Heart left ventricle (tissue), 16 donors: Measurements from ENCODE around the gene RPL7A. TPM values are rescaled to one million over a fixed set of nuclear protein-coding genes. Genes with fewer than 3 reads are reported as not detected.
A peak's percentile ranks its signal among the peaks of the same experiment; 100 is the strongest.
"Not testable (repeated sequence)": the region's sequence is repeated elsewhere in the genome, so short reads cannot be mapped to it uniquely, and the experiment has no call there.

Experiments used
- ATAC-seq, 4 donors: fragments of 200-7000 bp; cut with Tn5 transposase; one replicate each; pipeline ENCODE4 v1.9.1; 2020 to 2022; ENCODE audit warnings: moderate library complexity in 4 of 4, mild to moderate bottlenecking in 3 of 4, moderate number of reproducible peaks in 1 of 4
- DNase-seq, 5 donors: peaks; one replicate each; pipeline ENCODE4 v3.0.0-alpha.2; 2020
- H3K27ac ChIP-seq, 12 donors: fragments of 200-600 bp; sonication (generic) in 4 of 12; one replicate each; pipeline versions ENCODE4 v1.5.0 to v1.8.0; 2016 to 2022; ENCODE audit warnings: mild to moderate bottlenecking in 2 of 12
- H3K27me3 ChIP-seq, 9 donors: fragments of 200-600 bp; sonication (generic) in 2 of 9; one replicate each; pipeline versions ENCODE4 v1.5.1 to v1.8.0; 2016 to 2022; ENCODE audit warnings: mild to moderate bottlenecking in 3 of 9
- H3K36me3 ChIP-seq, 9 donors: fragments of 200-600 bp; sonication (generic) in 2 of 9; one replicate each; pipeline versions ENCODE4 v1.5.0 to v1.8.0; 2018 to 2022; ENCODE audit warnings: mild to moderate bottlenecking in 2 of 9
- H3K4me1 ChIP-seq, 12 donors: fragments of 200-600 bp; sonication (generic) in 4 of 12; one replicate each; pipeline versions ENCODE4 v1.5.0 to v1.8.0; 2016 to 2022; ENCODE audit warnings: mild to moderate bottlenecking in 3 of 12
- H3K4me3 ChIP-seq, 12 donors: fragments of 200-600 bp; sonication (generic) in 4 of 12; one replicate each; pipeline versions ENCODE4 v1.5.0 to v1.8.0; 2017 to 2022; ENCODE audit warnings: mild to moderate bottlenecking in 9 of 12, moderate library complexity in 4 of 12
- H3K9me3 ChIP-seq, 12 donors: fragments of 200-600 bp; sonication (generic) in 4 of 12; one replicate each; pipeline versions ENCODE4 v1.5.0 to v1.8.0; 2016 to 2022; ENCODE audit warnings: mild to moderate bottlenecking in 1 of 12
- POLR2A ChIP-seq, 2 donors: fragments of 450-650 bp; IDR thresholded peaks; one replicate each; pipeline ENCODE4 v1.6.1; 2017; ENCODE audit warnings: antibody characterized with exemption in 2 of 2, mild to moderate bottlenecking in 2 of 2, moderate library complexity in 2 of 2
- WGBS, 4 donors: extraction: QIAGEN DNeasy Blood & Tissue Kit in 2 of 4; methylation state at CpG; one replicate each; pipeline versions ENCODE4 v1.1.5 to v1.1.7; 2013 to 2018; 5-methylcytosine and 5-hydroxymethylcytosine counted together
- intact Hi-C, 10 donors: fragments of 100-400 bp; cut with DNase I; formaldehyde crosslinking; loops; one replicate each; pipeline versions ENCODE4 v1.11.1 to v1.14.2; 2022
- polyA plus RNA-seq, 2 donors: library from polyadenylated mRNA; stranded (reverse); fragments of 200-250 nt; gene quantifications; one replicate each; pipeline ENCODE4 v1.2.3, GENCODE V29; 2013
- total RNA-seq, 9 donors: library from RNA; depleted of rRNA in 2 of 9; stranded (reverse); fragments of >200 nt in 2 of 9; fragmentation: NEBNext Ultra II Directional in 3 of 9; extraction: Animal tissue kit (Norgen Biotek cat#: 25700) in 3 of 9; gene quantifications; one replicate each; pipeline versions ENCODE4 v1.1.0 to v1.2.4, GENCODE V29; 2016 to 2023
- TF ChIP-seq, protein P1 (sequence below), 12 donors: fragments of 200-600 bp; sonication (generic) in 4 of 12; IDR thresholded peaks; one replicate each; pipeline versions ENCODE4 v1.5.0 to v1.8.0; 2018 to 2022; ENCODE audit warnings: antibody characterized with exemption in 12 of 12, mild to moderate bottlenecking in 5 of 12
- donor health status: ischemic (EF 13 %, LVEDD 7.1; RV severe dilation, severe dysfunction).
- donor health status: healthy with polysubstance abuse.
- donor health status: DM: no; HTN: yes; CAD: no.
- donor health status: DM: no; HTN: no; CAD: no.
- donor health status: ischemic (EF 25% LVEDD 6.9; RV normal size, moderate dysfunction).
- donor health status: ischemic (EF 25% LVEDD 5.7; RV mildly dilated, moderate dysfunction).
- donor health status: healthy.
- donor health status: DM: yes; HTN: yes; CAD: no.
- donor health status: ischemic (EF 35%, LVEDD 5.7; RV mildly dilated, moderate dysfunction).
- donor health status: nonischemic (EF 11% LVEDD 7.7; RV severe dilation, severe dysfunction).
- donor health status: DM: yes; HTN: yes; CAD: no.
- donor health status: PGD.
- donor health status: ischemic (EF 29% LVEDD 5.4; RV normal size, mild dysfunction).
- donor health status: nonischemic (EF 23%, LVEDD 6.1; RV moderate dilation, normal function).

Gene RPL7A
- total and polyA plus RNA-seq, 11 donors, result 845 to 2,727 (median 1,045) TPM

DNA sequence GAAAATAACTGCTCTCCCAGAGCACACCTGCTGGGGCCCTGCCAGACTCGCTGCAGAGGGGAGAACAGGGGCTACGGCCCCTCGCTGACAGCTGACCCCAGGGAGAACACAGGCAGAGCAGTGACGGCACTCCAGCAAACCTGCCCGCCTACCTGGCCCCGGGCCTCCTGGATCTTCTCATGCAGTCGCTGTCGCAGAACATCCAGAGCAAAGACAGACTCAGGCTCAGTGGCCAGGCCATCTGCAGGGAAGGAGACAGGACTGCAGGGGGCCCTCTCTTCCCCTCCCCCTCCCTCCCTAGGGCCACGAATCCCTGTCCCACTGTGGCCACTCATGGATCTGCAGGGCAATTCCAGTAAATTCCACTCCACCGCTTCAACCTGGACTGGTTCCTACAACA is 14.5 kb upstream of the RPL7A start:
- 88 to 99% (median 91%) methylated on average over 7 to 10 of the region's 10 CpGs for WGBS, 4 donors

GRCh38 chr9:133334161-133334560 is 13.9 kb upstream of the RPL7A start:
- DNase-seq (peak in 1 of 5 donors; percentile 15), ATAC-seq (no peak)
- peaks cover 0 to 56% (median 45%) of the 10 kb centered on the region in 9 donors for H3K36me3 ChIP-seq
- no peak for TF ChIP-seq POLR2A (IDR thresholded peaks at IDR 0.05)
- TF ChIP-seq, protein P1, sequence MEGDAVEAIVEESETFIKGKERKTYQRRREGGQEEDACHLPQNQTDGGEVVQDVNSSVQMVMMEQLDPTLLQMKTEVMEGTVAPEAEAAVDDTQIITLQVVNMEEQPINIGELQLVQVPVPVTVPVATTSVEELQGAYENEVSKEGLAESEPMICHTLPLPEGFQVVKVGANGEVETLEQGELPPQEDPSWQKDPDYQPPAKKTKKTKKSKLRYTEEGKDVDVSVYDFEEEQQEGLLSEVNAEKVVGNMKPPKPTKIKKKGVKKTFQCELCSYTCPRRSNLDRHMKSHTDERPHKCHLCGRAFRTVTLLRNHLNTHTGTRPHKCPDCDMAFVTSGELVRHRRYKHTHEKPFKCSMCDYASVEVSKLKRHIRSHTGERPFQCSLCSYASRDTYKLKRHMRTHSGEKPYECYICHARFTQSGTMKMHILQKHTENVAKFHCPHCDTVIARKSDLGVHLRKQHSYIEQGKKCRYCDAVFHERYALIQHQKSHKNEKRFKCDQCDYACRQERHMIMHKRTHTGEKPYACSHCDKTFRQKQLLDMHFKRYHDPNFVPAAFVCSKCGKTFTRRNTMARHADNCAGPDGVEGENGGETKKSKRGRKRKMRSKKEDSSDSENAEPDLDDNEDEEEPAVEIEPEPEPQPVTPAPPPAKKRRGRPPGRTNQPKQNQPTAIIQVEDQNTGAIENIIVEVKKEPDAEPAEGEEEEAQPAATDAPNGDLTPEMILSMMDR (IDR thresholded peaks at IDR 0.05), result no peak
- intact Hi-C loops, result loop anchor here in 2 of 10 donors (5.0 to 10.0 kb wide), 2 partner anchors 99 to 147 kb away; no protein-coding TSS in a partner anchor
- peaks cover 6 to 26% (median 19%) of the 10 kb centered on the region in 12 donors for H3K4me1 ChIP-seq
- no peaks in the 10 kb centered on the region for H3K9me3 ChIP-seq
- H3K4me3 ChIP-seq, result peak overlapping the region in 1 of 12 donors; percentile 100
- no peaks in the 10 kb centered on the region for H3K27me3 ChIP-seq
- H3K27ac ChIP-seq, result no peak overlapping the region
- WGBS, 4 donors, result 91 to 97% (median 94%) methylated on average over 6 of the region's 6 CpGs

More for the DNA sequence above, 14.5 kb upstream of the RPL7A start:
- intact Hi-C loops, result loop anchor here in 3 of 10 donors (2.0 to 10.0 kb wide), 3 partner anchors 99 to 149 kb away; no protein-coding TSS in a partner anchor
- H3K27ac ChIP-seq, result no peak overlapping the region
- peaks cover 6 to 26% (median 19%) of the 10 kb centered on the region in 12 donors for H3K4me1 ChIP-seq
- peaks cover 0 to 51% (median 45%) of the 10 kb centered on the region in 9 donors for H3K36me3 ChIP-seq
- no peak overlapping the region for H3K4me3 ChIP-seq
- no peak for ATAC-seq
- DNase-seq, result peak in 1 of 5 donors; percentile 13
- no peaks in the 10 kb centered on the region for H3K9me3 ChIP-seq
- TF ChIP-seq, protein P1 (IDR thresholded peaks at IDR 0.05), result no peak
- no peak for TF ChIP-seq POLR2A (IDR thresholded peaks at IDR 0.05)
- no peaks in the 10 kb centered on the region for H3K27me3 ChIP-seq

- H3K27ac ChIP-seq, H3K27me3 ChIP-seq, H3K9me3 ChIP-seq, ATAC-seq: not testable (repeated sequence)
- intact Hi-C loops, result loop anchor here in 4 of 10 donors (5.0 to 10.0 kb wide), 3 partner anchors 42 to 148 kb away; partner anchors contain the start of genes STKLD1 (in 2 of the 4) and SURF4 (in 2 of the 4)
- Histone ChIP-seq H3K4me3 (peak overlapping the region; percentile 68 to 100 (median 82)), H3K4me1 (peaks cover 6 to 32% (median 20%) of the 10 kb centered on the region in 12 donors), H3K36me3 (peaks cover 0 to 62% (median 50%) of the 10 kb centered on the region in 9 donors)
- WGBS, 4 donors, result 82 to 88% (median 86%) methylated on average over 11 of the region's 11 CpGs
- peak in 1 of 5 donors; percentile 8 for DNase-seq
Observed at GRCh38 chr9:133334888-133335287, 13.1 kb upstream of the RPL7A start.

- ATAC-seq (peak; percentile 89 to 97 (median 96)), DNase-seq (peak; percentile 91 to 96 (median 93))
- WGBS, 4 donors, result 3 to 6% (median 4%) methylated on average over 42 to 70 of the region's 70 CpGs
Observed at GRCh38 chr9:133335924-133336811, 11.8 kb upstream of the RPL7A start, which contains the start of gene SURF6. TSS of gene SURF6 (minus strand) at chr9:133336188. CDS start at chr9:133336132, 56 bp downstream.

More at GRCh38 chr9:133335924-133336811, 11.8 kb upstream of the RPL7A start, which contains the start of gene SURF6:
- Histone ChIP-seq H3K27me3 (no peaks in the 10 kb centered on the region), H3K36me3 (peaks cover 0 to 62% (median 50%) of the 10 kb centered on the region in 9 donors), H3K4me1 (peaks cover 6 to 45% (median 20%) of the 10 kb centered on the region in 12 donors), H3K4me3 (peak within 1 kb of the TSS; percentile 68 to 100 (median 82)), H3K9me3 (no peaks in the 10 kb centered on the region), H3K27ac (peak within 1 kb of the TSS in 11 of 12 donors; percentile 64 to 91 (median 81))
- TF ChIP-seq, protein P1 (IDR thresholded peaks at IDR 0.05), result no peak
- peak in 1 of 2 donors; percentile 76 for TF ChIP-seq POLR2A (IDR thresholded peaks at IDR 0.05)
- intact Hi-C loops, result loop anchor here in 4 of 10 donors (1.0 to 10.0 kb wide), 4 partner anchors 39 to 101 kb away; partner anchors contain the start of genes STKLD1 (in 3 of the 4) and SURF4 (in 3 of the 4)
